ENCODE measurements around the gene SMAD6. TPM values are rescaled to one million over a fixed set of nuclear protein-coding genes. Genes with fewer than 3 reads are reported as not detected.

The SMAD6 gene
- total and polyA plus RNA-seq, 2 donors (not counting 1 experiment from before 2014, with no cell fraction given): 1.2 to 8.9 TPM

GRCh38 chr15:66761726-66762595 is 59.9 kb downstream of the SMAD6 start:
- no peak overlapping the region for H3K4me3 ChIP-seq (replicated peaks in 1 of 4; ENCODE audit: control extremely low read depth in 1 of 4, insufficient read depth in 1 of 4, low read depth in 3 of 4, low read length in 4 of 4)
- no peak overlapping the region for H3K9ac ChIP-seq (ENCODE audit: insufficient read depth, low read length)
- peak overlapping the region; percentile 13 for H3K27ac ChIP-seq (ENCODE audit: insufficient read depth, low read length)
- no peaks in the 10 kb centered on the region for H3K27me3 ChIP-seq (ENCODE audit: control insufficient read depth, insufficient read depth, low read length)
- peak in 1 of 2 donors; percentile 55 for DNase-seq (ENCODE audit: low read depth in 2 of 2)
- H4K20me1 ChIP-seq (ENCODE audit: control insufficient read depth, extremely low read depth, insufficient read depth, low read length): no peaks in the 10 kb centered on the region
- H3K9me3 ChIP-seq (ENCODE audit: control insufficient read depth, insufficient read depth, low read depth, low read length): no peaks in the 10 kb centered on the region
- H3K4me1 ChIP-seq (ENCODE audit: control insufficient read depth, extremely low read depth, insufficient read depth, low read length): peaks cover 35% of the 10 kb centered on the region
- no peak overlapping the region for H3K4me2 ChIP-seq (ENCODE audit: extremely low read depth, insufficient read depth, low read length)
- no peaks in the 10 kb centered on the region for H3K79me2 ChIP-seq (ENCODE audit: control insufficient read depth, insufficient read depth, low read length)
- H3K36me3 ChIP-seq (ENCODE audit: control insufficient read depth, insufficient read depth, low read length): no peaks in the 10 kb centered on the region
- TF ChIP-seq CTCF (conservative IDR thresholded peaks at IDR 0.05 in 1 of 2, IDR thresholded peaks at IDR 0.05 in 1 of 2; ENCODE audit: low read depth in 1 of 2, low read length in 2 of 2) (no peak), EZH2 (IDR thresholded peaks at IDR 0.05; ENCODE audit: low read length, missing control alignments) (no peak)
- no peak overlapping the region for H2AFZ ChIP-seq (ENCODE audit: low read length)

- H3K4me3 ChIP-seq (replicated peaks in 1 of 4; ENCODE audit: control extremely low read depth in 1 of 4, insufficient read depth in 1 of 4, low read depth in 3 of 4, low read length in 4 of 4): no peak overlapping the region
- TF ChIP-seq CTCF (conservative IDR thresholded peaks at IDR 0.05 in 1 of 2, IDR thresholded peaks at IDR 0.05 in 1 of 2; ENCODE audit: low read depth in 1 of 2, low read length in 2 of 2) (no peak), EZH2 (IDR thresholded peaks at IDR 0.05; ENCODE audit: low read length, missing control alignments) (no peak)
- H3K36me3 ChIP-seq (ENCODE audit: control insufficient read depth, insufficient read depth, low read length): no peaks in the 10 kb centered on the region
- H4K20me1 ChIP-seq (ENCODE audit: control insufficient read depth, extremely low read depth, insufficient read depth, low read length): no peaks in the 10 kb centered on the region
- H3K4me1 ChIP-seq (ENCODE audit: control insufficient read depth, extremely low read depth, insufficient read depth, low read length): peaks cover 35% of the 10 kb centered on the region
- H3K27me3 ChIP-seq (ENCODE audit: control insufficient read depth, insufficient read depth, low read length): no peaks in the 10 kb centered on the region
- H2AFZ ChIP-seq (ENCODE audit: low read length): no peak overlapping the region
- no peaks in the 10 kb centered on the region for H3K79me2 ChIP-seq (ENCODE audit: control insufficient read depth, insufficient read depth, low read length)
- H3K27ac ChIP-seq (ENCODE audit: insufficient read depth, low read length): peak overlapping the region; percentile 36
- peak in 1 of 2 donors; percentile 39 for DNase-seq (ENCODE audit: low read depth in 2 of 2)
- no peak overlapping the region for H3K9ac ChIP-seq (ENCODE audit: insufficient read depth, low read length)
- H3K9me3 ChIP-seq (ENCODE audit: control insufficient read depth, insufficient read depth, low read depth, low read length): no peaks in the 10 kb centered on the region
- H3K4me2 ChIP-seq (ENCODE audit: extremely low read depth, insufficient read depth, low read length): peak overlapping the region; percentile 76
Measured at GRCh38 chr15:66763186-66764071, 61.4 kb downstream of the SMAD6 start.

All from fibroblast of lung (primary cell).